ENCODE measurements around the gene PBOV1.

Gene PBOV1

DNA sequence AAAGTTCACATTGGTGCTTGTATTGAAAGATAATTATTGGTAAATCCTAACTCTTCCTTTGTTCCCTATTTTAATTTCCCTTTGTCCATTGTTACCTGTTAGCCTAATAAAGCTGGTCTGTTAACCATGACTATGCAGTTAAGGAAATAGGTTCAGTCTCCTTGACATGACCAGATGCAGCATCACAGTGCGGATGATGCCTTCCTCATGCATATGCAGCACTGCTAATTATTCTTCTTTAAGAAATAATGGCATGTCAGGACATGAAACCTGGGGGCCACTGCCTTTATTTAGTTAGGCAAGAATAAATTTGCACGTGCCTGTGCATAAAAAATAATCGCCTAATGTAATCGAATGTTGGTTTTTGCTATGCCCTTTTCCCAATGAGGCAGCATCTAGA is 16.5 kb downstream of the PBOV1 start:
- DNase-seq (ENCODE audit: insufficient read length, low spot score): no peak
- TF ChIP-seq POU2F2 (IDR thresholded peaks at IDR 0.05; ENCODE audit: low read depth, low read length) (no peak), PAX5 (IDR thresholded peaks at IDR 0.05; ENCODE audit: insufficient read depth, low read length, severe bottlenecking) (no peak), POLR2AphosphoS5 (IDR thresholded peaks at IDR 0.05; ENCODE audit: low read depth, low read length) (no peak), POLR2A (IDR thresholded peaks at IDR 0.05; ENCODE audit: low read depth, low read length) (no peak), SPI1 (IDR thresholded peaks at IDR 0.05; ENCODE audit: low read depth, low read length) (no peak), TAF1 (IDR thresholded peaks at IDR 0.05; ENCODE audit: low read depth, low read length) (no peak)
- no peak for FAIRE-seq

- no peak for DNase-seq (ENCODE audit: insufficient read length, low spot score)
- no peak for FAIRE-seq
- TF ChIP-seq POU2F2 (IDR thresholded peaks at IDR 0.05; ENCODE audit: low read depth, low read length) (no peak), PAX5 (IDR thresholded peaks at IDR 0.05; ENCODE audit: insufficient read depth, low read length, severe bottlenecking) (no peak), POLR2A (IDR thresholded peaks at IDR 0.05; ENCODE audit: low read depth, low read length) (no peak), SPI1 (IDR thresholded peaks at IDR 0.05; ENCODE audit: low read depth, low read length) (no peak), POLR2AphosphoS5 (IDR thresholded peaks at IDR 0.05; ENCODE audit: low read depth, low read length) (no peak), TAF1 (IDR thresholded peaks at IDR 0.05; ENCODE audit: low read depth, low read length) (no peak)
Measured at GRCh38 chr6:138198430-138199091, 19.7 kb downstream of the PBOV1 start.

DNA sequence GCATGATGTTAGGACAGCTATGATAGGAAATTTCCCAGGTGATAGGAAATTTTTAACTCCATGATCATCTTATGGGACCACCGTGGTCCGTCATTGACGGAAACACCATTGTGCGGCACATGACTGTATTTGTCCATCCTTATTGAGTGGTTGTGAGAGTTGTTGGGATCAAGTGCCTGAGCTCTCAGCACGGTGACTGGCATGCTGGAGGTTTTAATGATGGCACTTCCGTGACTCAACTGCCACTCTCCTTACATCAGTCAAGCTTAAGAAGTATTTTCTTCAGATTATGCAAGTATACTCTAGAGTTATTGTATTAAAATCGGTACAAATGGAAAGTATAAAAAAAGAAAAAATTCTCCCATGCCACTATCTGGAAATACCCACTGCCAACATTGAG is 20.7 kb downstream of the PBOV1 start:
- no peak for DNase-seq (ENCODE audit: insufficient read length, low spot score)
- no peak for FAIRE-seq
- TF ChIP-seq TAF1 (IDR thresholded peaks at IDR 0.05; ENCODE audit: low read depth, low read length) (no peak), PAX5 (IDR thresholded peaks at IDR 0.05; ENCODE audit: insufficient read depth, low read length, severe bottlenecking) (no peak), POLR2A (IDR thresholded peaks at IDR 0.05; ENCODE audit: low read depth, low read length) (no peak), POLR2AphosphoS5 (IDR thresholded peaks at IDR 0.05; ENCODE audit: low read depth, low read length) (no peak), POU2F2 (IDR thresholded peaks at IDR 0.05; ENCODE audit: low read depth, low read length) (no peak), SPI1 (IDR thresholded peaks at IDR 0.05; ENCODE audit: low read depth, low read length) (no peak)

DNA sequence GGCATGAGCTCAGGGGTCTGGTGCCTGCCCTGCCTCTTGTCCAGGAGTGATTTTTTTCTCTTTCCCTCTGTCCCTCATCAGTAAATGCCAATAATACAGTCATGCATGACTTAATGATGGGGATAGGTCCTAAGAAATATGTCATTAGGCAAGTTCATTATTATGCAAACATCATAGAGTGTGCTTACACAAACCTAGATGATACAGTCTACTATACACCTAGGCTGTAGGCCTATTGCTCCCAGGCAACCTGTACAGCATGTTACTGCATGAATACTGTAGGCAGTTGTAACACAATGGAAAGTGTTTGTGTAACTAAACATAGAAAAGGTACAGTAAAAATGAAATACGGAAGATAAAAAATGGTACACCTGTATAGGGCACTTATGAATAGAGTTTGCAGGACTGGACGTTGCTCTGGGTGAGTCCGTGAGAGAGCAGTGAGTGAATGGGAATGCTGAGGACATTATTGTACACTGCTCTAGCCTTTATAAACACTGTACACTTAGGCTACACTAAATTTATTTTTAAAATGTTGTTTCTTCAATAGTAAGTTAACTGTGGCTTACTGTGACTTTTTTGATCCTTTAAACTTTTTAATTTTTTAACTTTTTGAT is 22.1 kb downstream of the PBOV1 start:
- FAIRE-seq: no peak
- TF ChIP-seq POU2F2 (IDR thresholded peaks at IDR 0.05; ENCODE audit: low read depth, low read length): no peak
- no peak for TF ChIP-seq POLR2A (IDR thresholded peaks at IDR 0.05; ENCODE audit: low read depth, low read length)
- TF ChIP-seq SPI1 (IDR thresholded peaks at IDR 0.05; ENCODE audit: low read depth, low read length): no peak
- TF ChIP-seq PAX5 (IDR thresholded peaks at IDR 0.05; ENCODE audit: insufficient read depth, low read length, severe bottlenecking): no peak
- no peak for TF ChIP-seq TAF1 (IDR thresholded peaks at IDR 0.05; ENCODE audit: low read depth, low read length)
- TF ChIP-seq POLR2AphosphoS5 (IDR thresholded peaks at IDR 0.05; ENCODE audit: low read depth, low read length): no peak
- DNase-seq (ENCODE audit: insufficient read length, low spot score): no peak

DNA sequence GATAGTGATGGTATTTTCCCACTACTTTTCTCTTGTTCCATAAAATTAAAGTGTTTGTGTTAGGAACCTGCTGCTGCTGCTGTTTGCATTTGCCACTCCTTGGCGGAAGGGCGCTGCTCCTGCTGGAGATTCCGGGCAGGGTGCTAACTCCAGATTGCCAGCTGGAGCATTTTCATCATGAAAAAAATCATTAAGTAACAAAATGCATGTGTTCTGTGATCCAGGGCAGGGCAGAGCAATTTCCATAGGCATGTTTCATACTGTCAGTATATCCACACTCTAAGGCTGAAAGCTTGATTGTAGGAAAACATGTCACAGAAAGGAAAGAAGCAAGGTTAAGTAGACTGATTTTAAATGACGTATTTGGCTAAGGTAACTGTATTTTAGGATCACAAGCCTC is 24.0 kb downstream of the PBOV1 start:
- FAIRE-seq (no peak), DNase-seq (ENCODE audit: insufficient read length, low spot score) (no peak)
- TF ChIP-seq PAX5 (IDR thresholded peaks at IDR 0.05; ENCODE audit: insufficient read depth, low read length, severe bottlenecking): no peak
- no peak for TF ChIP-seq SPI1 (IDR thresholded peaks at IDR 0.05; ENCODE audit: low read depth, low read length)

DNA sequence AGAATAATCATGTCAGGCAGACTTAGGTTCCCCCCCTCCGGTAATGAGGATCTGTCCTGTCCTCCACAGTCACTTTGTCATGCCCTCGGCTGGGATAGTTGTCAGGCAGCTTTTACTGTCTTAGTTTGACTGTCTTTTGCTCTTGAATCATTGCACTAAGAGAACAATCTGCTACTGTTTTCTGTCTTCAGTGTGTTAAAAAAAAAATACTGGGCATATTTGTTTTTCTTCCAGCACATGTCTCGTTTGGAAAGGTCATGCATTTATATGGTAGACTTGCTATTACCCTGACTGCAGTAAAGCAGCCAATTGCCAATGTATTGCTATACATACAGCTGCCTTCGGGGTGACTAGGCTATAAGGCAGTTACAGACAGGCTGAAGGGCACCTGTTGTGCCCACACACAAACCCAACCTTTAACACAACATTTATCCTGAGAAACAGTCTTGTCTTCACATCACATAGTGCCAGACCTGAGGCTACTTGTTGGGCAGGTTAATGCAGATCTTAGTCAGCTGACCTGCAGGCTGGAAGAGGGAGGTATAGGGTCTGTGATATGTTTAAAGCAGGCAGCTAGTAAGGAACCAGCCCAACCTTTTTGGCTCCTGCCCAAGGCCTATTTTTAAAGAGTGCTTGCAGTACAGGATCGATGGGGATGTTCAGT is 29.9 kb downstream of the PBOV1 start:
- no peak for TF ChIP-seq TAF1 (IDR thresholded peaks at IDR 0.05; ENCODE audit: low read depth, low read length)
- no peak for TF ChIP-seq SPI1 (IDR thresholded peaks at IDR 0.05; ENCODE audit: low read depth, low read length)
- no peak for TF ChIP-seq PAX5 (IDR thresholded peaks at IDR 0.05; ENCODE audit: insufficient read depth, low read length, severe bottlenecking)
- TF ChIP-seq POLR2A (IDR thresholded peaks at IDR 0.05; ENCODE audit: low read depth, low read length): no peak
- no peak for TF ChIP-seq POU2F2 (IDR thresholded peaks at IDR 0.05; ENCODE audit: low read depth, low read length)
- no peak for TF ChIP-seq POLR2AphosphoS5 (IDR thresholded peaks at IDR 0.05; ENCODE audit: low read depth, low read length)
- DNase-seq (ENCODE audit: insufficient read length, low spot score): no peak
- FAIRE-seq: no peak

GRCh38 chr6:138187156-138187555 is 31.1 kb downstream of the PBOV1 start:
- no peak for FAIRE-seq
- TF ChIP-seq PAX5 (IDR thresholded peaks at IDR 0.05; ENCODE audit: insufficient read depth, low read length, severe bottlenecking): no peak
- TF ChIP-seq POLR2A (IDR thresholded peaks at IDR 0.05; ENCODE audit: low read depth, low read length): no peak
- DNase-seq (ENCODE audit: insufficient read length, low spot score): no peak

- DNase-seq (ENCODE audit: insufficient read length, low spot score) (no peak), FAIRE-seq (no peak)
- TF ChIP-seq TAF1 (IDR thresholded peaks at IDR 0.05; ENCODE audit: low read depth, low read length) (no peak), POLR2A (IDR thresholded peaks at IDR 0.05; ENCODE audit: low read depth, low read length) (no peak), SPI1 (IDR thresholded peaks at IDR 0.05; ENCODE audit: low read depth, low read length) (no peak), POLR2AphosphoS5 (IDR thresholded peaks at IDR 0.05; ENCODE audit: low read depth, low read length) (no peak), PAX5 (IDR thresholded peaks at IDR 0.05; ENCODE audit: insufficient read depth, low read length, severe bottlenecking) (no peak), POU2F2 (IDR thresholded peaks at IDR 0.05; ENCODE audit: low read depth, low read length) (no peak)
Measured at GRCh38 chr6:138184230-138184629, 34.1 kb downstream of the PBOV1 start.

GRCh38 chr6:138183790-138184134 is 34.5 kb downstream of the PBOV1 start:
- DNase-seq (ENCODE audit: insufficient read length, low spot score) (no peak), FAIRE-seq (no peak)
- TF ChIP-seq POLR2A (IDR thresholded peaks at IDR 0.05; ENCODE audit: low read depth, low read length) (no peak), SPI1 (IDR thresholded peaks at IDR 0.05; ENCODE audit: low read depth, low read length) (no peak), POU2F2 (IDR thresholded peaks at IDR 0.05; ENCODE audit: low read depth, low read length) (no peak), POLR2AphosphoS5 (IDR thresholded peaks at IDR 0.05; ENCODE audit: low read depth, low read length) (no peak), PAX5 (IDR thresholded peaks at IDR 0.05; ENCODE audit: insufficient read depth, low read length, severe bottlenecking) (no peak), TAF1 (IDR thresholded peaks at IDR 0.05; ENCODE audit: low read depth, low read length) (no peak)
